HepG2 (cell line): ENCODE data around the gene THSD4.

Experiments
- HCFC1 ChIP-seq: fragments of 150-350 bp; IDR thresholded peaks from 2 replicates; pipeline ENCODE4 v1.6.1; 2014; ENCODE audit warnings: low read depth, low read length
- MAFG ChIP-seq: sonication (generic); formaldehyde crosslinking; IDR thresholded peaks from 2 replicates; pipeline ENCODE4 v1.5.1; 2020; ENCODE audit warnings: mild to moderate bottlenecking, missing genetic modification reagents
- MXD3 ChIP-seq: IDR thresholded peaks from 2 replicates; pipeline ENCODE4 v1.6.1; 2016; ENCODE audit warnings: mild to moderate bottlenecking, missing biosample characterization, missing genetic modification reagents
- PTBP1 ChIP-seq: fragments of 200-400 bp; formaldehyde crosslinking; IDR thresholded peaks from 2 replicates; pipeline ENCODE4 v1.6.1; 2018; ENCODE audit warnings: low read length, low read depth; ENCODE audit not compliant: poor library complexity, severe bottlenecking
- THAP11 ChIP-seq: IDR thresholded peaks from 2 replicates; pipeline ENCODE4 v1.6.1; 2016; ENCODE audit warnings: missing biosample characterization, missing genetic modification reagents
- ZNF609 ChIP-seq: sonication (generic); formaldehyde crosslinking; IDR thresholded peaks from 2 replicates; pipeline ENCODE4 v1.4.0; 2020; ENCODE audit warnings: mild to moderate bottlenecking, missing genetic modification reagents, borderline replicate concordance

- no peak for TF ChIP-seq MAFG (CRISPR knock-in tag)
- TF ChIP-seq THAP11 (CRISPR knock-in tag) = no peak
- no peak for TF ChIP-seq MXD3
- TF ChIP-seq ZNF609 = no peak
- no peak for TF ChIP-seq PTBP1
- no peak for TF ChIP-seq HCFC1
These were observed 315.5 kb downstream of the THSD4 start for GRCh38 chr15:71430782-71431181.
